Measurements from ENCODE around the gene HBS1L.

DNA sequence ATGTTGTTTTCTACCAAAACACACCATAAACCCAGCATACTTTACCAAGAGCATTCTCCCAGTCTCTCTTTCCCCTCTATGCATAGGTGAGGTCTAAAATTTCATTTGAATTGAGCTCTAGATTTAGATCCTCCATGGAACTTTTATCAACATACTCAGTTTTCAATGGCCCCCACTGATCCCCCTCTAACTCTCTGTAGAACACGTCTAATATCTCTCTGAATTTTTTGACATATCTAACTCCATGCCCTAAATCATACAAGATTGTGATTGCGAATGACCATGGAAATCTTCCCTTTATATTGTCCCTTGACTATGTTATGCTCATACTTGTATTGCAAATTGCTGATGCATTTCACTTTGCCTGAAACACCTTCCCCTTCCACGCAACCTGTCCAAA lies 38.1 kb upstream of the HBS1L start:
- TF ChIP-seq CTCF (IDR thresholded peaks at IDR 0.05) (no peak), POLR2AphosphoS5 (IDR thresholded peaks at IDR 0.05; ENCODE audit: insufficient read depth in 1 of 2, low read depth in 1 of 2) (no peak)
